LNCAP (cell line): ENCODE data around the gene COL4A1.

Experiments used
- TF ChIP-seq, protein P1 (sequence below): fragments of 450-650 bp; IDR thresholded peaks from 2 replicates; pipeline ENCODE4 v1.5.1; 2017; ENCODE audit warnings: mild to moderate bottlenecking

The COL4A1 gene

DNA sequence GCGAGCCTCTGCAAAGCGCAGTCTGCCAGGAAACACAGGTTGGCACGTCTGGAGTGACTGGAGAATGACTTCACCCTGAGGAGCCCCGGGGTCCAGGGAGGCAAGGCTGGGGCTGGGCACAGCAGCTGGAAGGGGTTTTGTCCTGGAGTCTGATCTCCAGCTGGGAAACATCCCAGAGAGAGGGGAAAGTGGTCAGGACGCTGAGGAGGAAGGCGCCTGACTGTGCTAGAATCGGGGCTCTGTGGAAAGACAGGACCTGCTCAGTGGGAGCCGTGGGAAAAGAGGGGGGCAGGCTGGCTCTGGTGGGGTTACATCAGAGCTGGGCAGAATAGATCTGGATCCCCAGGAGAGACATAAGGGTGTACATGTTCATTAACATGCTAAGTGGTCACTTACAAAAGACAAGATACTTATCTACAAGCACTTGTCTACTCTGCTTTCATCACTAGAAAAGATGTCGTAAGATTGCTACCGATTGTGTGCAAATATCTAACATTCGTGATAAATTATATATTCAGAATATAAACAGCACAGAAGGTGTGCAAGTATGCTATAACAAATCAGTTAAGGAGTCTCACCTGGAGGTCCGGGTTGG, 106.6 kb downstream of the COL4A1 start:
- TF ChIP-seq, protein P1, sequence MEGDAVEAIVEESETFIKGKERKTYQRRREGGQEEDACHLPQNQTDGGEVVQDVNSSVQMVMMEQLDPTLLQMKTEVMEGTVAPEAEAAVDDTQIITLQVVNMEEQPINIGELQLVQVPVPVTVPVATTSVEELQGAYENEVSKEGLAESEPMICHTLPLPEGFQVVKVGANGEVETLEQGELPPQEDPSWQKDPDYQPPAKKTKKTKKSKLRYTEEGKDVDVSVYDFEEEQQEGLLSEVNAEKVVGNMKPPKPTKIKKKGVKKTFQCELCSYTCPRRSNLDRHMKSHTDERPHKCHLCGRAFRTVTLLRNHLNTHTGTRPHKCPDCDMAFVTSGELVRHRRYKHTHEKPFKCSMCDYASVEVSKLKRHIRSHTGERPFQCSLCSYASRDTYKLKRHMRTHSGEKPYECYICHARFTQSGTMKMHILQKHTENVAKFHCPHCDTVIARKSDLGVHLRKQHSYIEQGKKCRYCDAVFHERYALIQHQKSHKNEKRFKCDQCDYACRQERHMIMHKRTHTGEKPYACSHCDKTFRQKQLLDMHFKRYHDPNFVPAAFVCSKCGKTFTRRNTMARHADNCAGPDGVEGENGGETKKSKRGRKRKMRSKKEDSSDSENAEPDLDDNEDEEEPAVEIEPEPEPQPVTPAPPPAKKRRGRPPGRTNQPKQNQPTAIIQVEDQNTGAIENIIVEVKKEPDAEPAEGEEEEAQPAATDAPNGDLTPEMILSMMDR: no peak

DNA sequence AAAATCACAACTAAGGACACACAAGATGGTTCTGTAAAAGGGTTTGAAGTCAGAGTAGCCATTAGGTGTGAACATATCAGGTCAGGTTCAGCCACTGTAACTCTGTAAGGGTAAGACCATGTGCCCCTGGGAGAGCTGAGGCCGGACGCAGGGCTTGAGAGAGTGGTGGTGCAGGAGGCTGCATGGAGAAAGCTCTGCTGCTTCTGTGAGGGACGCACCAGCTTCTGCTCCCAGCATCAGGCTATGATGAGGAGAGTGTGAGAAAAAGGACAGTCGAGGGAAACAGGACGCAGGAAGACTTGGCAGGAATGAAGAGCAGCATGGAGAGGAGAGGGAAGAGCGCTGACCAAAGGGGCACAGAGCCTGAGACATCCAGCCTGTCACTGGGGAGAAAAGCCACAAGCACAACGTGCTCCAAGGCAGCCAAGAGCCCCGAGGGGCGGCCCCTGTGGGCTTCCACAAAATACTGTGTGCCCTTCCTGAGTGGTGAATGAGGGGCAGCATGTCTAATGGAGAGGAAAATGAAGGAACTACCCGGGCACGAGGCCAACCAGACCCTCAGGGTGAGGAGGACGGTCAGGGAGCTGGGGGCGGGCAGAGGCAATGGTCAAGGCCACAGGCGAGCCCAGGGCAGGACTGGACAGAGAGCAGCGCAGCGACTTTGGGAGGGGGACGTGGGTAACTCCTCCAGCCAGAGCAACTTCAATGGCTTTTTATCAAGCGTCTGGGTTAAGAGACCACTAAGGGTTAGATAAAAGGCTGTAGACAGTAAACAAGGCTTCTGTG, 107.7 kb downstream of the COL4A1 start:
- TF ChIP-seq, protein P1: no peak

DNA sequence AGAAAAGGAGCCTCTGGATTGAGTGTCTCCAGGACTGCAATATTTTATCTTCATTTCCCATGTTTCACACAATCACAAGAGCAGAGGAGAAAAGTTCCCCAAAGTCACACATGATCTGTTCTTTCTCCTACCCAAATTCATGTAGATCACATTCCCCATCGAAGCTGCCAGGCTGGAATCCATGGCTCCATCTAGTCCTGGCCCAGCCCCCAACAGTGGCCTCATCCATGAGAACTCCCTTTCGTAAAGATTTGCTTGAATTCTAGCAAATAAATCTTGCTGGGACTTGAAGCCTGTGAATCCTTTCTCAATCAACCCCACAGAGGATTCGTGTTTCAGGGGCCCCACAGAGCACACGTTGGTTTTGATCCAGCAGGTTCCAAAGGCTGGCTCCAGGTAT, 109.5 kb downstream of the COL4A1 start:
- TF ChIP-seq, protein P1: no peak

DNA sequence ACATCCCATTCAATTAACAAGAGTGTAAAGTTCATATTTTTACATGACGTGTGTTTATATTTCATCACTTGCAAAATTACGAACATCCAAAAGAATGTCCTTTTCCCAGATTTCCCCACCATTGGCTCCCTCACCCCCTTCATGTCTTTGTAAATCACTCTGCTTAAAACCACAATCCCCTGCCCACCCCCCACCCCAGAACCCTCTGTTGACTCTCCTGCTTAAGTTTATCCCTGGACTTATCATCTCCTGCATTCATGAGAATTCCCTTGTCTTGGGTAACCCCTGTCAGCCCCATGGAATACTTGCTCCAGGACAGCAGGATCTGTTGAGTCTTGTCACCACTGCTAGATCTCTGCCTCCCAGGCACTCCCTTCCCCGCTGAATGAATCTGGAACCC, 109.9 kb downstream of the COL4A1 start:
- TF ChIP-seq, protein P1: no peak

DNA sequence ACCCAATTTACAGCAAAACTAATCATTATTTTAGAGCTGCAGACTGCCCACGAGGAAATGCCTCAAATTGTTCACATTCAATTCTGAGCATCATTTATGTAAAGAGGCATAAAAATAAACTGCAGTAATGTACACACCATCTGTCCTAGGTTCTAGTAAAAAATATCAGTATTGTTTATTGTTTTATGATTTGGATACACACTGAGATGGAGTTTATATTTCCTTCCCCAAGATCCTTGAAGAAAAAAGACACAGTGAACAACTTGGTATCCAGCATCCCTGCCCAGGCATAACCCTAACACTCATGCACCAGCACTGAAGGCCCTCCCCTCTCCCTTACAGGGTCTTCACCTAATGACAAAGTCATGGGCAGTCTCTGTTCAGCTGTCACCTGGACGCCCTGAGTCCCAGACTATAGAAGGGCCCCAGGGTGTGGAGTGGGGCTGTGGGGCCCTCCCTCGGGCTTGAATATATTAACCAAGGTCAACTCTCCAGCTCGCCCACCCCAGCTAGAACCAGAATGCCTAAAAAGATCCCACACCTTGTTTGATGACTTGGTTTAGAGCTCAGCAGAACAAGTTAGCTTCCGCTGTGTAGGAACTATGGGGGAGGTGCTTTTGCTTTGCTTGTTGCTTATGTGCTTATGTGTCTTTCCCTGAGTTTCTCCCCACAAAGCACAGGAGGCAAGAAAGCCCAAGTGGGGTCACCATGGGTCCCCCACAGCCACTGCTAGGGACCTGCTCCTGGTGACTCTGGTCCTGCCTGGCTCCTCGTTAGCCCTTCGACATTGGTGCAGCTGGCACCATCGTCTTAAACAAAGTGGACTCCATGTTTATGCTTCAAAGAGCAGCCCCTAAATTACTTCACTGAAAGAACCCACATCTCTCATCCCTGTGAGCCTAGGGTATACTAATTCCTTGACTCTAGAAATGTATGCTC, 111.1 kb downstream of the COL4A1 start:
- TF ChIP-seq, protein P1: no peak

DNA sequence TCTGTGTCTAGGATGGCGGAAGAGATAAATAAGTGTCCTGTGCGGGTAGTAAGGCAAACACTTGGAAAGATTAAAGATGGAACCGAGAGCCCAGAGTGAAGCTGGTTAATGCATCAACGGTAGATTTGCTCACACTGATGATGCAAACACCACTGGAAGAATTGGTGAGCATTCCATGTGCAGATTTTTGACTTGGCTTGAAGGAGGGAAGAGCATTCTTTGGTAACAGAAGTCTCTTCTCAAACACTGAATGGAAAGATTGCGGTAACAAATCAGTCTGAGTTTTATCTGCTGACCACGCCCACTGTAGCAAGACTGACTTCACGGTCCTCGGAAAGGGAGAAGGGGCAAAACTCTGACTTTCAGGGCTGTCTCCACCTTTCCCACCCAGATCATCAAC, 112.5 kb downstream of the COL4A1 start:
- TF ChIP-seq, protein P1: no peak

DNA sequence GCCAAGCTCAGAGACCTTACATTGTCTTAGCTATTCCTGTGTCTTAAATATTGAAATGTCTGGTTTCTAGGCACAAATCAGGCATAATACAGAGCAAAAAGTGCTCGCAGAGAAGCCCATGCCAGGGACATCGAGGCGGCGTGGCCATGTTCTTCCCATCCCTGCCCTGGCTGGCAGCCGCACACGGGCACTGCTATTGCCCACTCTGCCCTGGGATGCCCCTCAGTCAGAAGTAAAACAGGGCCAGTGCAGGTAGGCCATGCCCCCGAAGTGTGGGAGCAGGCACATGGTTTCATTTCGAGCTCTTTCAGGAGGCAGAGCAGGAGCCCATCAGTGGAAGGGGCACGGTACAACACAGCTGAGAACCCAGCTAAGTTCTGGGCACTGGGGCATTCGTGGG, 113.5 kb downstream of the COL4A1 start:
- TF ChIP-seq, protein P1: no peak
